IPS-18c (cell line): ENCODE data around the gene ATOH7.
A peak's percentile ranks its signal among the peaks of the same experiment; 100 is the strongest.

Experiments used
- H3K4me3 ChIP-seq: 2 replicates; pipeline ENCODE4 v1.7.0; 2013; ENCODE audit warnings: low read depth, mild to moderate bottlenecking, low read length, moderate library complexity; ENCODE audit not compliant: insufficient read depth
- H3K9me3 ChIP-seq: one replicate; pipeline ENCODE4 v1.6.1; 2013; ENCODE audit warnings: mild to moderate bottlenecking, low read length, moderate library complexity; ENCODE audit not compliant: control insufficient read depth, insufficient read depth

ATOH7 gene

DNA sequence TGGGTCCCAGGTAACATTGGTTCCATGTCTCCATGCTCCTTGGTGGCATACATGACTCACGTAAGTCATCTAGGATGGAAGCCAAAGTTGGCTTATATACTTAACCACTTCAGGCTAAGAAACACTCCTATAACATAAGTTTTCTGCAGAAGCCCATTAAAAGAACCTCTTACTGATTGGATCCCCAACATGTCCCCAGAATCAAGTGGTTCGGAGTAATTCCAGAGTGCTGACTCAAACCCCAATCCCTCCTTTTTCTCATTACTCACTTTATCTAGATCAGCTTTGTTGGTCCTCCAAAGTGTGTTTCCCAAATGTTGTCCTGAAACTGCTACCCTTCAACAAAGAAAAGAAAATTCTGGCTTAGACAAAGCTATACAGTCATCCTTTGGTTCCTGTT, 10.1 kb upstream of the ATOH7 start:
- Histone ChIP-seq H3K4me3 (no peak overlapping the region), H3K9me3 (no peaks in the 10 kb centered on the region)

DNA sequence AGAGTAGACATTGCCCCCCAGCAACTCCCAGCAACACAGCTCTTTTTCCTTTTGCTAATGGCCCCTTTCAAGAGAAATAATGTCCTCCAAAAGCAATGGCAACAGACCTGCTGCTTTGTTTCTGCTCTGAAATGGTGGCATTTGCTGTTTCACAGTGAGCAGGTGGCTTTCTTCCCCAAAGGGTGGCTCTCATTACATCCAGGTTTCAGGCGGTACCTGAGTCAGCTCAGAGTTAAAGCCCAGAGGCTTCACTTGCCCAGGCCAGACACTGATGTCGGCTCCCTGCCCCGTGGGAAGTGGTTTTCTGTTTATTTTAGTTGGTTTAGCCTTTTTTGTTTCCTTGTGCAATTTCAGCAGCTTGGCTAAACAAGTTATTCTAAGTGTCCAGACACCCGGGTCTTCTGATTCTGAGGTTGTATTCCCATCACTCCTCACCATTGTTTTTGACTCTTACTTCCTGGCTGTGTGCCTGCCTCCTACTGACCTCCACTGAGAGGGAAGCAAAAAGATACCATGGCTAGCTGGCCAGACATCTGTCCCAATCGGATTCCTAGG, 7.8 kb upstream of the ATOH7 start:
- Histone ChIP-seq H3K4me3 (no peak overlapping the region), H3K9me3 (no peaks in the 10 kb centered on the region)

DNA sequence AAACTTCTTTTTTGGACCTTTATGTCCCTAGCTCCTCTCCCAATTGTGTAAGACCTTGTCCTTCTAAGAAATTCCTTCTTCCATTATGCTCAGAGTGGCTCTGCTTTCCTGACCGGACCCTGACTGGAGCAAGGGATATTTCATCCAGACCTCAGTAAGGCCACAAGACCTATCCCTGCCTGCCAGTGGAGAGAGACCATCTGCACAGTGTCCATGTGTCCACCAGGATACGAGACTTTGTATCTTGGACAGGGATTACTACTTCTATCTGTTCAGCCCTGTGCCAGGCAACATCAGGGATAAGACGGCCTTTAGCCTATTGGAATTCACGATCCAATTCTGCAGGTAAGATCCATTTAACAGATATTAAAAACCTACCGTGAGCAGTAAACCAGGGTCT, 7.2 kb upstream of the ATOH7 start:
- Histone ChIP-seq H3K4me3 (no peak overlapping the region), H3K9me3 (no peaks in the 10 kb centered on the region)

DNA sequence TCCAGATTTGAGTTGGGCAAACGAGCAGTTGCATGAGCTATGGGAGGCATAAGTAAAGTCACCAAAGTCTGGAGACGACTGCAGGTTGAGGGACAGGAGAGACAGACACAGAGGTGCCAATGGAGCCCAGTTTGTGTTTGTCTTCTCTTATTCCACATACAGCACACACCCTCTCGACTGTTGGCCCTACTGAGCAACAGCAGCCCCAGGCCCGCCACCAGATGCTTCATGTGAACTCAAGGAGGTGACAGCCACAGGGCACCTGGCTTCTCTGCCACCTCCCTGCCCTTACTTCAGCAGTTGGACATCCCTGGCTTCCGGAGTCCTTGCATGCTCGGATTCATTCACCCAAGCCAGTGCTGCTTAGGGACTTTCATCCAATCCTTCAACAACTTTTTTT, 6.5 kb upstream of the ATOH7 start:
- no peaks in the 10 kb centered on the region for H3K9me3 ChIP-seq
- no peak overlapping the region for H3K4me3 ChIP-seq

DNA sequence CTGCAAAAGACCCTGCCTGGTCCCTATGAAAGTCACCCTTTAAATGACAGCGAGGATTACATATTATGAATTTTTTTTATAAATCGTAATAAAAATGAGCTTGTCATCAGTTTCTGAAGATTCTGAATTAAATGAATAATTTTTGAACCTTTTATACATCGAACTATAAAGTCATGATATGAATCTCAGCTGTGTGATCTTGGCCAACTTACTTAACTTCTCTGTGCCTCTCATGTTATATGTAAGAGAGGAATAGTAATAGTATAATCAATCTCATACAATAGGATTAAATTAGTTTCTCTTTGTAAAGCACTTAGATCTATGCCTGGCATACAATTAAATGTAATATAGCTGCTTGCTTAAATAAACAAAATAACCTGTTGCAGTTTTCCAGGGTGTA, 5.3 kb upstream of the ATOH7 start:
- H3K9me3 ChIP-seq, result no peaks in the 10 kb centered on the region

DNA sequence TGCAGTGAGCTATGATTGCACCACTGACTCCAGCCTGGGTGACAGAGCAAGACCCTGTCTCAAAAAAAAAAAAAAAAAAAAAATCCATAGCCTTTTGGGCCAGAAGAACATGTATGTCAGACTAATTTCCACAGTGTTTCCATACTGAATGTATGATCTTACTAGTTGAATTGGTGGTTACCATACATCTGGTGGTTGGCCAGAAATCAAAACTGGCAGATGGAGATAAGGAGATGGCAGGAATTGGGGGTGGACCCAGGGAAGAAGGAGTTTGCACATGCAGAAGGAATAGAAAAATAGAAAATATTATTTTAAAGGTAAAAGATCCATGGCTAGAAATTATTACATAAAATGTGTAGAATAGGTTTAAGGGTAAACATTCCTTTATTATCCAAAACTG, 3.7 kb upstream of the ATOH7 start:
- H3K9me3 ChIP-seq, result no peaks in the 10 kb centered on the region
- H3K4me3 ChIP-seq, result no peak overlapping the region

More for the DNA sequence above, 5.3 kb upstream of the ATOH7 start:
- no peak overlapping the region for H3K4me3 ChIP-seq

DNA sequence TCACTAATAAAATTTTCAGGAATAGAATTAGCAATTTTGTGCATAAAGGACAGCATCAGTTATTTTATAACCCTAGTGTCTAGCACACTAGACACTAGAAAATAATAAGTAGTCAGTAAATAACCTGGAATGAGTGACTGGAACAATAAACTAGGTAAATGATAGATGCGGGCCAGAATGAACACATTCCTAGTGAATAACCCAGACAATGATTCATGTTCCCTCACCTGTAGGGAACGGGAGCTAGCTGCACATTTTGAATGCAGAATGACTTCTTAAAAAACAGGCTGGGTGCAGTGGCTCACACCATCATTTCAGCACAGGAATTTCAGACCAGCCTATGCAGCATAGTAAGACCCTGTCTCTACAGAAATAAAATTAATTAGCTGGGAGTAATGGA, 3.2 kb upstream of the ATOH7 start:
- no peak overlapping the region for H3K4me3 ChIP-seq
- no peaks in the 10 kb centered on the region for H3K9me3 ChIP-seq

DNA sequence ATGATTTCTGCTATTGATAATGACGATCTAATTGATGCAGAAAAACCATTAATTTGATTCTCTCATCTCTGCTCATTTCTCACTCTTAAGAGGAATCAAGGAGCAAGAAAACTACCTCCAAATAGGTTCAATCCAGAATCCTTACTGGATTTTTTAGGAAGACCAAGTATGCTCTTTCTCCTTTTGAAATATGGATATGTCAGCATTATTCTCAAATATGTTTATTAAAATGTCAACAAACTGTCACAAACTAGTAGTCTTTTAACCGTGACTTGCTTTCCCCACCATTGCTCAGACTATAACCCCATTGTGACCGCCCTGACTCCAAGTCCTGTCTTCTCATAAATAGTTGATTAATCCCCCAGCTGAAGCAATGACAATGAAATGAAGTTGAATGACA, 1.1 kb upstream of the ATOH7 start:
- H3K9me3 ChIP-seq, result no peaks in the 10 kb centered on the region
- no peak overlapping the region for H3K4me3 ChIP-seq

DNA sequence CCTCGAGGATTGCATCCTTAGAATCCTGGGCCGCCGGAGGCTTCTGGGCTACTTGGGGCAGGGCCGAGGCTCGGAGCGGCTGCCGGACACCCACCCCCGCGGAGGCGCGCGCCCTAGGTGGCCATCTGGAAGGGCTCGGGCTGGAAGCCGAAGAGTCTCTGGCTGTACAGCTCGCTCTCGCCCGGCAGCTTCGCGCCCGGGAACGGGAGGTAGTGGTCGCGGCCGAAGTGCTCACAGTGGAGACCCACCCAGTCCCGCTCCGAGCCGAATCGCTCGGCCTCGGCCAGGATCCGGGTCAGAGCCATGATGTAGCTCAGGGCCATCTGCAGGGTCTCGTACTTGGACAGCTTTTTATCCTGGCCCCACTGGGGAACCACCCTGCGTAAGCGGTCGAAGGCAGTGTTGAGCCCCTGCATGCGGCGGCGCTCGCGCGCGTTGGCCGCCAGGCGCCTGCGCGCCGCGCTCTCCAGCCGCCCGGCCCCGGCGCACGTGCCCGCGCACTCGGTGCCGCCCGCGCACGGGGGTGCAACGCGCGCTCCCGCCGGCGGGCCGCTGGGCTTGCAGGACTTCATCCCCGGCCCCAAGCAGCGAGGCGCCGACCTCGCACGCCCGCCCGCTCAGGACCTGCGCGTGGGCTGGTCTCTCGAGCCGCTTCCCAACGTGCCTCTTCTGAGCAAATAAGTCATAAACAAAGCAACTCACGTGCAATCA, 652 bp downstream of the ATOH7 start:
- Histone ChIP-seq H3K9me3 (no peaks in the 10 kb centered on the region), H3K4me3 (peak overlapping the region; percentile 78)

DNA sequence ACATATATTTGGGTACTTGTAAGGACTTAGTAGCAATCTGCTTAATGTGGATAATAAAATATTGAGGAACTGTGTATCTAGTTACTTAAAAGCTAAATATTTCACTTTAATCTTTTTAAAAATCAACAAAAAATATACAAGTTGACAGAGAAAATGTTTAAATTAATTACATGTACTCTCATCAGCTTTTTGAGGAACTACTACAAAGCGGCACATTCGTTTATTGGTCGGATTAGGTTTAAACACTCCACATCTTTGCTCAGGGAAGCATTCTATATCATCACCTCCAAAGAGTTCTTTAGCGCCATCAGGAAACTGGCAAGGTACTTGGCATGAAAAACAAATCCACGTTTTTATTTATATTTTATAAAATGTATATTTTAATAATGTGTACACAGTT, 1.6 kb downstream of the ATOH7 start:
- Histone ChIP-seq H3K4me3 (no peak overlapping the region), H3K9me3 (no peaks in the 10 kb centered on the region)

DNA sequence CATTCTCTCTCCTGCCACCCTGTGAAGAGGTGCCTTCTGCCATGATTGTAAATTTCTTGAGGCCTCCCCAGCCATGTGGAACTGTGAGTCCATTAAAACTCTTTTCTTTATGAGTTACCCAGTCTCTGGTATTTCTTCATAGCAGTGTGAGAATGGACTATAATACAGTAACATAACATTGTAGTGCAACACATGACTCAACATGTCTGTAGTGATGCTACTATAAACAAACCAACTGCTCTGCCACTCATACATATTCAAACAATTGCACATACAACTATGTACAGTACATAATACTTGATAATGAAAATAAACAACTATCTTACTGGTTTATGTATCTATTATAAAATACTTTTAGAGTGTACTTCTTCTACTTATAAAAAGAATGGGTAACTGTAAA, 7.1 kb downstream of the ATOH7 start:
- Histone ChIP-seq H3K9me3 (no peaks in the 10 kb centered on the region), H3K4me3 (no peak overlapping the region)

DNA sequence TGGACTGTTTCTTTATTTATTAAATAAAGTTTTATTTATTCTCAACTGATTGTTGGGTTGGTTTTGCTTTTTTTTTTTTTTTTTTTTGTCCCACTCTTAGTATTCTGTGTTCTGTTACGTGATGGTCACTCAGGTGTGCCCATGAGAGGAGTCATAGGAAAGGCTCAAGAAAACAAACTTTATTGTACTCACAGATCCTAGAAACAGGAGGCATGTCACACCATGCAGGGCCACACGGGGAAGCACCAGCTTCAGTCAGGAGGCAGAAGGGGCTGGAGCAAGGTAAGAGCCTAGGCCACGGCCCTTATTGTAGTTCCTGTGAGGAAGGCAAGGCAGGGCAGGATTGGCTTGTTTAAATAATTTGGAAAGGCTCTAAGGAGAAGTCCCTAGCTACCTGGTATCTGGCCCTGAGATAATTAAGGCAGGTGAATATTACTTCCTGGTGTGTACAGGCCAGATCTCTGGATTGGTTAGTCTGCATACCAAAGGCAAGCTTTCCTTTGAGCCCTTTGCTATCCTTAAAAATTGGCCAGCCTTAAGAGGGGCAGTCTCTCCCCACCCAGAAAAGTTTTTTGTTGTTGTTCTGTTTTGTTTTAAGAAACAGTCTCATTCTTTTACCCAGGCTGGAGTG, 8.3 kb downstream of the ATOH7 start:
- H3K4me3 ChIP-seq, result no peak overlapping the region
- H3K9me3 ChIP-seq, result no peaks in the 10 kb centered on the region

DNA sequence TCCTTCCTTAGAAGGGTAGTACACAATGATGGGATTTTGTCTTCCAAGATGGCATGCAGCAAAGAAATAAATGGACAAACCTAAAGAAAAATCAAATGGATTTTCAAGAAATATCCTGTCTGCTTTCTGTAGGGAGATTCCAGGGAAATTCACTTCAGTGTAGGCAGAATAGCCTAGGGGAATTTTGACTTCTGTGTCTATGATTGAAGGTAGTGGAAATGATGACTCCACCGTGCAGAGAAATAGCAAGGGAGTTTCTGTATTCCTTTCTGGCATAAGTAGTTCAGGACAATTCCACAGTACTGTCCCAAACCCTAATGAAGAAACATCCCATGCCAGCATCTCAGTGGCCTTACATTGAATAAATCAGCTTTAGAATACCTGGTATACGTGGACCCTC, 9.5 kb downstream of the ATOH7 start:
- Histone ChIP-seq H3K4me3 (no peak overlapping the region), H3K9me3 (no peaks in the 10 kb centered on the region)

DNA sequence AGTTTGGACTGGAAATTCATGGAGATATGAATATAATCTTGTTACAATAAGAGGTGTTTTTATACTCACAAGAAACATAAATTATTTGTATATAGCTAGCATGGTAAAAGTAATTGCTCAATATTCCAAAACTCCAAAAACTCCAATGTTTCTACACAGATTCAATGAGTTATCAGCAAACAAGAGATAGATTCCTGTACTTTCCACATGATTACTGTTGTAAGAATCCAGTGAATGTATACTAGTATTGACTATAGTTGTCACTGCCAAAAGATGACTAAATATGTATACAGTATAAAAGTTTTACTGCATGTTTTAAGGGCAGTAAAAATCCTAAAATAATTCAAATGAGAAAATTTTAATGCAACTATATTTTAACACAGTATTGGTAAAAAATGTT, 10.7 kb downstream of the ATOH7 start:
- Histone ChIP-seq H3K9me3 (no peaks in the 10 kb centered on the region), H3K4me3 (no peak overlapping the region)

DNA sequence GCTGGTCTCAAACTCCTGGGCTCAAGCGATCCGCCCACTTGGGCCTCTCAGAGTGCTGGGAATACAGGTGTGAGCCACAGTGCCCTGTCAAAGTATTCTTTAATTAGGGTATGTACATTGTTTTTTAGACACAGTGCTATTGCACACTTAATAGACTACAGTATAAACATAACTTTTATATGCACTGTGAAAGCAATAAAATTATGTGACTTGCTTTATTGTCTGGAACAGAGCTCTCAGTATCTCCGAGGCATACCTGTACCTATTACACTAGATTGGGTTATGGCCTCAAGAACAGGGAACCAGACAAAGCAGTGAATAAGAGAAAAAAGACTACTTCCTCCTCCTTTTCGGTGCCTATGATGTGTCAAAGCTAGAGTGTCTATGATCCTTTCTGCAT, 13.1 kb downstream of the ATOH7 start:
- Histone ChIP-seq H3K9me3 (no peaks in the 10 kb centered on the region), H3K4me3 (no peak overlapping the region)

DNA sequence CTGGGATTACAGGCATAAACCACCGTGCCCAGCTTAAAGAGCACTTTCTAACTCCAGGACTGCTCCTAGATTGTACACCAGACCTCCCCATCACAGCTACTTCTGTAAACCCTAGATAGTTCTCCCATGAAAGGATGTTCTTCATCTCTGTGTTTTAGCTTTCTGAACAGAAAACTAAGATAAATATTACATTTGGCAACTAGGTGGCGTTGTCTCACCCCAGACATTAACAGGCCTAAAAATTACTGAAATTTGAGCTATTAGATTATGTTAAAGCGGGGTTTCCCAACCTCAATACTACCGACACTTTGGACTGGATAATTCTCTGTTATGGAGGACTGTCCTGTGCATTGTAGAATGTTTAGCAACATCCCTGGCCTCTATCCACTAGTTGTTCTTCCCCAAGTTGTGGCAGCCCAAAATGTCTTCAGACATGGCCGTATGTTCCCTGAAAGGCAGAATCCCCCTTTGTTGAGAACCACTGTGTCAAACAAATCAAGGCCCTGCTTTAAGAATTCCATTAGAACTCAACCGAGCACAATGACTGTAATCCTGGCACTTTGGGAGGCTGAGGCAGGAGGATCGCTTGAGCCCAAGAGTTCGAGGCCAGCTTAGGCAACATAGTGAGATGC, 19.1 kb downstream of the ATOH7 start:
- Histone ChIP-seq H3K4me3 (no peak overlapping the region), H3K9me3 (no peaks in the 10 kb centered on the region)

DNA sequence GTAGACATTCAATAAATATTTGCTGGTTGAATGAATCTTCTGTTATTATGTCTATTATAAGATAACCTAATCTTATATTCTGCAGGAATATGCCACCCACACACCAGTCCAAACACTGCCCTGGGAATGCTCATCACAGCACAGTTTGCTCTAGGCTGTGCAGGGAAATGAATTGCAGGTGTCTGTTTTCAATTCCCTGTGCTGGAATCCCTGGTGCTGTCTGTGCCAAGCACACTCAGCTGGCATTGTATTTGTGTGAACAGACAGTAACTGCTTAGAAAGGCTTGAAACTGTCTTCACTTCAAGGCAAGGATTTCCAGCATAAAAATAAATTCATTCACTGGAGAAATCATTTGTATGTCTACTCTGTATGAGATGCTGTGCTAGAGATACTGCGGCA, 20.2 kb downstream of the ATOH7 start:
- H3K4me3 ChIP-seq, result no peak overlapping the region
- no peaks in the 10 kb centered on the region for H3K9me3 ChIP-seq

DNA sequence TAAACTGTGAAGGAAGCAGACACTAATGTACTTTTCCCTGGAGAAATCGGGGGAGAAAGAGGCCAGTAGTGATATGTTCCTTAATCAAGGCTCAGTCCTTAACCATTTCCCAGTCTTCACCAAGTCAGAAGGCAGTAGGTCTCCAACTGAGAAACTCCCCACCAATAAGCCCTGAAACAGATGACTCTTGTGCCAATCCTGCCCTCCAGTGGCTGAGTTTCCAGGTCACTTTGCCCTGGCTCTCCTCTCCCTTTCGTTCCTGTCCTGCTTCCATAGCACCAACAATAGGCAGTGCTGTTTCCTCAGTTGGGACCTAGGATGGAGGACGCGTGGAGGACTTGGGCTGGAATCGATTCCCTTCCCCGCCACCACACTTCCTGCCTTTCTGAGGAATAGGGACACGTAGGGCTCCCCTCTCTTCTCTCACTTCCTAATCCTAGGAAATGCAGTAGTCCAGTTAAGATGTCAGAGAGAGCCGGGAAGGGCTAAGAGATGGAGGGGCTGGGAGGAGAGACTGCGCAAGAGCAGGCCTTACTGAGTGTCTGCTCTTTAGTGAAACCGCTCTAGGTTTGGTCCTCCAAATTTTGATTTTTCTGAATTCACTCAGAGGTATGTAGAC, 23.4 kb downstream of the ATOH7 start:
- no peak overlapping the region for H3K4me3 ChIP-seq
- no peaks in the 10 kb centered on the region for H3K9me3 ChIP-seq
